ENCODE data around the gene MROH7. TPM values are rescaled to one million over a fixed set of nuclear protein-coding genes. Genes with fewer than 3 reads are reported as not detected.

MROH7 gene
- total RNA-seq, 1 experiment from 2014 or later = not detected

GRCh38 chr1:54685335-54685905 lies 43.8 kb downstream of the MROH7 start:
- no peak for DNase-seq
- no peak overlapping the region for H3K4me3 ChIP-seq (ENCODE audit: low read length)
- H2AFZ ChIP-seq (ENCODE audit: low read length) = no peak overlapping the region
- no peaks in the 10 kb centered on the region for H3K36me3 ChIP-seq (ENCODE audit: insufficient read depth, low read length)
- H3K4me2 ChIP-seq (ENCODE audit: low read depth, low read length, poor library complexity, severe bottlenecking) = no peak overlapping the region
- H3K9me3 ChIP-seq (ENCODE audit: low read length) = no peaks in the 10 kb centered on the region
- no peaks in the 10 kb centered on the region for H3K4me1 ChIP-seq (ENCODE audit: low read length)
- H3K27ac ChIP-seq (ENCODE audit: low read length) = no peak overlapping the region
- H3K27me3 ChIP-seq (ENCODE audit: low read length) = no peaks in the 10 kb centered on the region
- no peaks in the 10 kb centered on the region for H3K9me2 ChIP-seq (replicated peaks; ENCODE audit: insufficient read depth, low read length)
- no peaks in the 10 kb centered on the region for H4K20me1 ChIP-seq (ENCODE audit: insufficient read depth, low read depth, low read length)
- no peak overlapping the region for H3K9ac ChIP-seq (ENCODE audit: low read length)
- H3K79me2 ChIP-seq (ENCODE audit: low read length) = no peaks in the 10 kb centered on the region

- no peaks in the 10 kb centered on the region for H3K9me3 ChIP-seq (ENCODE audit: low read length)
Observed at GRCh38 chr1:54686155-54686554, 44.6 kb downstream of the MROH7 start.

DNA sequence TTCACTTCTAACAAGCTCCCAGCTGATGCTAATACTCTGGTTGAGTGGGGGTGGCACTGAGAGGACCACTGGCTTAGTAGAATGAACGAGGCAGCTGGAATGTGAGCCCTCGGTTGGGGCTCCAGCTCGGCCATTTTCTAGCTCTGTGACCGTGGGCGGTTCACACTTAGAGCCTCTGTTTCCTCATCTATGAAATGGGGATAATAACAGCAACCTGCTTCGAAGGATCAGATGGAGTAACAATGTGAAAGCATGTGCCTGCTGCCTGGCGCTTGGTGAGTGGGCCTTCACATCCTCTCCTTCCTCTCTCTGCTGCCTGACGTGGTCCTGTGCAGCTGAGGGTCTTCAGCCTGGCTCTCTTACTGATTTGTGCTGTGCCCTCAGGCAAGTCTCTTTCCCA lies 53.2 kb downstream of the MROH7 start:
- no peaks in the 10 kb centered on the region for H3K27me3 ChIP-seq (ENCODE audit: low read length)

More at GRCh38 chr1:54686155-54686554, 44.6 kb downstream of the MROH7 start:
- H3K79me2 ChIP-seq (ENCODE audit: low read length) = no peaks in the 10 kb centered on the region
- H3K36me3 ChIP-seq (ENCODE audit: insufficient read depth, low read length) = no peaks in the 10 kb centered on the region
- no peak overlapping the region for H3K27ac ChIP-seq (ENCODE audit: low read length)
- H3K4me3 ChIP-seq (ENCODE audit: low read length) = no peak overlapping the region
- H3K9me2 ChIP-seq (replicated peaks; ENCODE audit: insufficient read depth, low read length) = no peaks in the 10 kb centered on the region
- H3K9ac ChIP-seq (ENCODE audit: low read length) = no peak overlapping the region
- H3K27me3 ChIP-seq (ENCODE audit: low read length) = no peaks in the 10 kb centered on the region
- H3K4me2 ChIP-seq (ENCODE audit: low read depth, low read length, poor library complexity, severe bottlenecking) = no peak overlapping the region
- no peak for DNase-seq
- no peak overlapping the region for H2AFZ ChIP-seq (ENCODE audit: low read length)
- H3K4me1 ChIP-seq (ENCODE audit: low read length) = no peaks in the 10 kb centered on the region
- H4K20me1 ChIP-seq (ENCODE audit: insufficient read depth, low read depth, low read length) = no peaks in the 10 kb centered on the region

GRCh38 chr1:54695221-54695620 lies 53.6 kb downstream of the MROH7 start:
- Histone ChIP-seq H3K27ac (ENCODE audit: low read length) (no peak overlapping the region), H2AFZ (ENCODE audit: low read length) (no peak overlapping the region), H3K9me2 (replicated peaks; ENCODE audit: insufficient read depth, low read length) (no peaks in the 10 kb centered on the region), H3K9ac (ENCODE audit: low read length) (no peak overlapping the region), H3K4me2 (ENCODE audit: low read depth, low read length, poor library complexity, severe bottlenecking) (no peak overlapping the region), H3K36me3 (ENCODE audit: insufficient read depth, low read length) (no peaks in the 10 kb centered on the region), H3K9me3 (ENCODE audit: low read length) (no peaks in the 10 kb centered on the region), H3K79me2 (ENCODE audit: low read length) (no peaks in the 10 kb centered on the region), H3K27me3 (ENCODE audit: low read length) (no peaks in the 10 kb centered on the region), H3K4me3 (ENCODE audit: low read length) (no peak overlapping the region), H4K20me1 (ENCODE audit: insufficient read depth, low read depth, low read length) (no peaks in the 10 kb centered on the region), H3K4me1 (ENCODE audit: low read length) (no peaks in the 10 kb centered on the region)
- DNase-seq = no peak

More for the DNA sequence above, 53.2 kb downstream of the MROH7 start:
- no peak overlapping the region for H3K27ac ChIP-seq (ENCODE audit: low read length)
- H3K9ac ChIP-seq (ENCODE audit: low read length) = no peak overlapping the region
- no peaks in the 10 kb centered on the region for H3K36me3 ChIP-seq (ENCODE audit: insufficient read depth, low read length)
- H3K9me3 ChIP-seq (ENCODE audit: low read length) = no peaks in the 10 kb centered on the region
- H4K20me1 ChIP-seq (ENCODE audit: insufficient read depth, low read depth, low read length) = no peaks in the 10 kb centered on the region
- no peak overlapping the region for H3K4me3 ChIP-seq (ENCODE audit: low read length)
- no peaks in the 10 kb centered on the region for H3K79me2 ChIP-seq (ENCODE audit: low read length)
- no peak overlapping the region for H2AFZ ChIP-seq (ENCODE audit: low read length)
- no peak overlapping the region for H3K4me2 ChIP-seq (ENCODE audit: low read depth, low read length, poor library complexity, severe bottlenecking)
- H3K4me1 ChIP-seq (ENCODE audit: low read length) = no peaks in the 10 kb centered on the region
- no peak for DNase-seq
- H3K9me2 ChIP-seq (replicated peaks; ENCODE audit: insufficient read depth, low read length) = no peaks in the 10 kb centered on the region

DNA sequence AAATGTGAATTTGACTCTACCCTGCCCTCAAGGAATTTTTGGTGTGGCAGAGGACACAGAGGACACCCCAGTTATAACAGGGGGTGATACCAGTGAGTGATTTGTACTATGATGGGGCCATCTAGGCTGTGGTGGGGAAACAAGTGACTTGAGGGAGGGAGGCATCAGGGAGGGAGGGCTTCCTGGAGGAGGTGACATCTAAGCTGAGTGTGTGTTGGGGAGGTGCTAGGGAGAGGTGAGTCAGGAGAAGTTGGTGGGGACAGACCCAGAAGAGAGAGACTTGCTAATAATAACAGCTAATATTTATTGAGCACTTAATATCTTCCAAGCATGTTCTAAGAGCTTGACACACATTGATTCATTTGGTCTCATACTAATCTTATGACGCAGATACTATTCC lies 54.2 kb downstream of the MROH7 start:
- no peak overlapping the region for H3K27ac ChIP-seq (ENCODE audit: low read length)
- H3K4me2 ChIP-seq (ENCODE audit: low read depth, low read length, poor library complexity, severe bottlenecking) = no peak overlapping the region
- H3K4me1 ChIP-seq (ENCODE audit: low read length) = no peaks in the 10 kb centered on the region
- H3K9ac ChIP-seq (ENCODE audit: low read length) = no peak overlapping the region
- no peaks in the 10 kb centered on the region for H3K79me2 ChIP-seq (ENCODE audit: low read length)
- no peak overlapping the region for H2AFZ ChIP-seq (ENCODE audit: low read length)
- H3K4me3 ChIP-seq (ENCODE audit: low read length) = no peak overlapping the region
- no peaks in the 10 kb centered on the region for H3K9me3 ChIP-seq (ENCODE audit: low read length)
- H3K9me2 ChIP-seq (replicated peaks; ENCODE audit: insufficient read depth, low read length) = no peaks in the 10 kb centered on the region
- no peaks in the 10 kb centered on the region for H3K27me3 ChIP-seq (ENCODE audit: low read length)
- DNase-seq = no peak
- no peaks in the 10 kb centered on the region for H3K36me3 ChIP-seq (ENCODE audit: insufficient read depth, low read length)
- no peaks in the 10 kb centered on the region for H4K20me1 ChIP-seq (ENCODE audit: insufficient read depth, low read depth, low read length)

DNA sequence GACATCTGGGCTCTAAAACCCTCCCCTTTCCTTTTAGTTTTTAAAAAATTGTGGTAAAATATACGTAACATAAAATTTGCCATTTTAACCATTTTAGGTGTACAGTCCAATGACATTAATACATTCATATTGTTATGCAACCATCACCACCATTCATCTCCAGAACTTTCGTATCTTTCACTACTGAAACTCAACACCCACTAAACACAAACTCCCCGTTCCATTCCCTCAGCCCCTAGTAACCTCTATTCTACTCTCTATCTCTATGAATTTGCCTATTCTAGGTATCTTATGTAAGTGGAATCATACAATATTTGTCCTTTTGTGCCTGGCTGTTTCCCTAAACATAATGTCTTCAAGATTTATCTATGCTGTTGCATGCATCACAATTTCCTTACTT lies 54.7 kb downstream of the MROH7 start:
- no peaks in the 10 kb centered on the region for H3K4me1 ChIP-seq (ENCODE audit: low read length)
- no peak for DNase-seq
- no peak overlapping the region for H3K9ac ChIP-seq (ENCODE audit: low read length)
- no peaks in the 10 kb centered on the region for H3K27me3 ChIP-seq (ENCODE audit: low read length)
- H3K79me2 ChIP-seq (ENCODE audit: low read length) = no peaks in the 10 kb centered on the region
- no peak overlapping the region for H2AFZ ChIP-seq (ENCODE audit: low read length)
- H3K27ac ChIP-seq (ENCODE audit: low read length) = no peak overlapping the region
- no peak overlapping the region for H3K4me3 ChIP-seq (ENCODE audit: low read length)
- no peaks in the 10 kb centered on the region for H3K9me3 ChIP-seq (ENCODE audit: low read length)
- no peak overlapping the region for H3K4me2 ChIP-seq (ENCODE audit: low read depth, low read length, poor library complexity, severe bottlenecking)
- H3K9me2 ChIP-seq (replicated peaks; ENCODE audit: insufficient read depth, low read length) = no peaks in the 10 kb centered on the region
- H4K20me1 ChIP-seq (ENCODE audit: insufficient read depth, low read depth, low read length) = no peaks in the 10 kb centered on the region
- no peaks in the 10 kb centered on the region for H3K36me3 ChIP-seq (ENCODE audit: insufficient read depth, low read length)

GRCh38 chr1:54697896-54698295 lies 56.3 kb downstream of the MROH7 start:
- Histone ChIP-seq H2AFZ (ENCODE audit: low read length) (no peak overlapping the region), H3K79me2 (ENCODE audit: low read length) (no peaks in the 10 kb centered on the region), H4K20me1 (ENCODE audit: insufficient read depth, low read depth, low read length) (no peaks in the 10 kb centered on the region), H3K4me3 (ENCODE audit: low read length) (no peak overlapping the region), H3K4me1 (ENCODE audit: low read length) (no peaks in the 10 kb centered on the region), H3K4me2 (ENCODE audit: low read depth, low read length, poor library complexity, severe bottlenecking) (no peak overlapping the region), H3K27me3 (ENCODE audit: low read length) (no peaks in the 10 kb centered on the region), H3K9me3 (ENCODE audit: low read length) (no peaks in the 10 kb centered on the region), H3K9ac (ENCODE audit: low read length) (no peak overlapping the region), H3K27ac (ENCODE audit: low read length) (no peak overlapping the region), H3K36me3 (ENCODE audit: insufficient read depth, low read length) (no peaks in the 10 kb centered on the region), H3K9me2 (replicated peaks; ENCODE audit: insufficient read depth, low read length) (no peaks in the 10 kb centered on the region)
- DNase-seq = no peak

- Histone ChIP-seq H3K9me2 (replicated peaks; ENCODE audit: insufficient read depth, low read length) (no peaks in the 10 kb centered on the region), H3K4me1 (ENCODE audit: low read length) (no peaks in the 10 kb centered on the region), H4K20me1 (ENCODE audit: insufficient read depth, low read depth, low read length) (no peaks in the 10 kb centered on the region), H3K27ac (ENCODE audit: low read length) (no peak overlapping the region), H3K9ac (ENCODE audit: low read length) (no peak overlapping the region), H2AFZ (ENCODE audit: low read length) (no peak overlapping the region), H3K9me3 (ENCODE audit: low read length) (no peaks in the 10 kb centered on the region), H3K4me2 (ENCODE audit: low read depth, low read length, poor library complexity, severe bottlenecking) (no peak overlapping the region), H3K4me3 (ENCODE audit: low read length) (no peak overlapping the region), H3K79me2 (ENCODE audit: low read length) (no peaks in the 10 kb centered on the region), H3K27me3 (ENCODE audit: low read length) (no peaks in the 10 kb centered on the region), H3K36me3 (ENCODE audit: insufficient read depth, low read length) (no peaks in the 10 kb centered on the region)
- no peak for DNase-seq
Observed at GRCh38 chr1:54698346-54698745, 56.8 kb downstream of the MROH7 start.

Data from Karpas-422 (cell line).